Measurements from ENCODE around the gene ATP6V0A1. TPM values are rescaled to one million over a fixed set of nuclear protein-coding genes. Genes with fewer than 3 reads are reported as not detected.

The ATP6V0A1 gene
- total and polyA plus RNA-seq, 4 donors: 44.4 to 203 (median 74.5) TPM

DNA sequence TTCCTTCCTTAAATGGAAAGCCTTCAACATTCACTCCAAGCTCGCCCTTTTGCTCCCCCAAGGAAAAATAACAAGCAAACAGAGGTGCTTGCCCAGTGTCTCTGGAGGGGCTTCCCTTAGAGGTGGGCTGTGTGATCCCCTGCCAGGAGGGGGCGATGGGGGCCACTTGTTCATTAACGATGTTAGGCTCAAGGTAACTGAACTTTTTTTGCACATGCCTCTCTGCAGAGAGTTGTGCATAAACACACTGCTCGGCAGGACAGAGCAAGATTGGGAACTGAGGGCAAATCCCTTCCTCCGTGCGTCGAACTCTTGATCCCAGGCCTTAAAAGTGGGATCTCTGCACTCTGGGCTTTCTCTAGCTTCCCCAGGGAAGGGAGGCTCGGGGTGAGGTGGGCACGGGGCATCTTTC lies 61.9 kb downstream of the ATP6V0A1 start:
- Histone ChIP-seq H3K4me3 (no peak overlapping the region), H3K4me1 (ENCODE audit: control insufficient read depth in 5 of 5, insufficient read depth in 5 of 5, low read length in 5 of 5) (peaks cover 29 to 62% (median 43%) of the 10 kb centered on the region in 5 donors), H3K36me3 (ENCODE audit: control insufficient read depth in 4 of 4, insufficient read depth in 4 of 4, low read length in 4 of 4) (peaks cover 0 to 24% (median 4%) of the 10 kb centered on the region in 4 donors), H3K9ac (ENCODE audit: insufficient read depth in 1 of 2, low read length in 2 of 2) (peak overlapping the region in 1 of 2 donors; percentile 27), H3K27ac (ENCODE audit: low read depth in 1 of 2, low read length in 1 of 2) (peak overlapping the region; percentile 84 to 95), H3K9me3 (ENCODE audit: control insufficient read depth in 4 of 4, insufficient read depth in 3 of 4, low read length in 3 of 4) (no peaks in the 10 kb centered on the region), H3K27me3 (ENCODE audit: control insufficient read depth in 3 of 3, insufficient read depth in 3 of 3, low read length in 2 of 3) (no peaks in the 10 kb centered on the region)
- WGBS, 2 donors: 42 to 57% methylated on average over 9 of the region's 9 CpGs
- ATAC-seq (ENCODE audit: insufficient read depth, low FRiP score): no peak
- no peak for DNase-seq
- TF ChIP-seq, protein P1, sequence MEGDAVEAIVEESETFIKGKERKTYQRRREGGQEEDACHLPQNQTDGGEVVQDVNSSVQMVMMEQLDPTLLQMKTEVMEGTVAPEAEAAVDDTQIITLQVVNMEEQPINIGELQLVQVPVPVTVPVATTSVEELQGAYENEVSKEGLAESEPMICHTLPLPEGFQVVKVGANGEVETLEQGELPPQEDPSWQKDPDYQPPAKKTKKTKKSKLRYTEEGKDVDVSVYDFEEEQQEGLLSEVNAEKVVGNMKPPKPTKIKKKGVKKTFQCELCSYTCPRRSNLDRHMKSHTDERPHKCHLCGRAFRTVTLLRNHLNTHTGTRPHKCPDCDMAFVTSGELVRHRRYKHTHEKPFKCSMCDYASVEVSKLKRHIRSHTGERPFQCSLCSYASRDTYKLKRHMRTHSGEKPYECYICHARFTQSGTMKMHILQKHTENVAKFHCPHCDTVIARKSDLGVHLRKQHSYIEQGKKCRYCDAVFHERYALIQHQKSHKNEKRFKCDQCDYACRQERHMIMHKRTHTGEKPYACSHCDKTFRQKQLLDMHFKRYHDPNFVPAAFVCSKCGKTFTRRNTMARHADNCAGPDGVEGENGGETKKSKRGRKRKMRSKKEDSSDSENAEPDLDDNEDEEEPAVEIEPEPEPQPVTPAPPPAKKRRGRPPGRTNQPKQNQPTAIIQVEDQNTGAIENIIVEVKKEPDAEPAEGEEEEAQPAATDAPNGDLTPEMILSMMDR (IDR thresholded peaks at IDR 0.05; ENCODE audit: control extremely low read depth, extremely low read depth): no peak

DNA sequence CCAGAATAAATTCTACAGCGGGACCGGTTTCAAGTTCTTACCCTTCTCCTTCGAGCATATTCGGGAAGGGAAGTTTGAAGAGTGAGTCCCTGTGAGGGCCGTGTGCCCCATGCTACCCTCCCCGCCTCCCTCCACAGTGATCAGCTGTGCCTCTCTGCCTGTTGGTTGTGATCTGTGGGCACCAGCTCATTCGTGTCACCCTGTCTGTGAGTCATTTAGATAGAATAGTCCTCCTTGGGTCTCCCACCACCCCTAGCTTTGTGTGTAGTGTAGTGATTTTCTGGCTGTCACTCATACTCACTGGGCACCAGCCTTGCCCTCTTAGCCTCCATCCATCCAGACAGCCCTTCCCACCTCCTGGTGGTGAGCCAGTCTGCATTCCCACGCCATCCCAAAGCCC lies 62.4 kb downstream of the ATP6V0A1 start:
- H3K9ac ChIP-seq (ENCODE audit: insufficient read depth in 1 of 2, low read length in 2 of 2): peak overlapping the region in 1 of 2 donors; percentile 27

DNA sequence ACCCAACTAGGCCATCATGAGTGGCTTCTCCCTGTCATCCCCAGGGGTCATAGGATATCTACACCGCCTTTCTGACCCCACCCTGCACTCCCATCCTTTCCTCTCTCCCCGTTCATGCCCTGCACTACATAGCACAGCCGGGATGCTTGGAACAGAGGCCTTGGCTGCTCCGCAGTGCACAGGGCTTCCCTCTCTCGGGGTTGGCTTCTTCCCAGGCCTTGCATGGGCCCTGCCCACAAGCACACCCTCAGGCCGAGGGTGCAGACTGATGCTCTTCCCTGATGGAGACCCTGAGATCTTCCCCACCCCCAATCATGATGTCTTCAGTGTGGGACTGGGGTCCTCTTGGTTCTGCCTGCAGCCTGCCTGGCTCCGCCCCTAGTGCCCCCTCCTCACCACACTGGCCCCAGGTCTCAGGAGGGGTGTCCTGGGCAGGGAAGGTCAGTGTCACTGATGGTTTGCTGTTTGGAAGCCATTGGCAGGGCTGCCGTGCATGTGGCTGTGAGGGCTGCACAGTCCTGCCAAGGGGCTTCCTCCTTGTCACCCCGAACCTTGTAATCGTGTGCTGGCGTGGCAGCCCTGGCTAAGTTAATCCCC lies 63.1 kb downstream of the ATP6V0A1 start:
- Histone ChIP-seq H3K27me3 (ENCODE audit: control insufficient read depth in 3 of 3, insufficient read depth in 3 of 3, low read length in 2 of 3) (no peaks in the 10 kb centered on the region), H3K36me3 (ENCODE audit: control insufficient read depth in 4 of 4, insufficient read depth in 4 of 4, low read length in 4 of 4) (peaks cover 0 to 18% (median 2%) of the 10 kb centered on the region in 4 donors), H3K9me3 (ENCODE audit: control insufficient read depth in 4 of 4, insufficient read depth in 3 of 4, low read length in 3 of 4) (no peaks in the 10 kb centered on the region), H3K9ac (ENCODE audit: insufficient read depth in 1 of 2, low read length in 2 of 2) (peak overlapping the region in 1 of 2 donors; percentile 27), H3K27ac (ENCODE audit: low read depth in 1 of 2, low read length in 1 of 2) (peak overlapping the region; percentile 84 to 95), H3K4me3 (no peak overlapping the region), H3K4me1 (ENCODE audit: control insufficient read depth in 5 of 5, insufficient read depth in 5 of 5, low read length in 5 of 5) (peaks cover 29 to 62% (median 43%) of the 10 kb centered on the region in 5 donors)
- 67 to 78% methylated on average over 11 of the region's 11 CpGs for WGBS, 2 donors
- ATAC-seq (ENCODE audit: insufficient read depth, low FRiP score): no peak
- DNase-seq: peak in 1 of 3 donors; percentile 45
- TF ChIP-seq, protein P1 (IDR thresholded peaks at IDR 0.05; ENCODE audit: control extremely low read depth, extremely low read depth): no peak

More for the DNA sequence above, 62.4 kb downstream of the ATP6V0A1 start:
- 61 to 62% methylated on average over 8 of the region's 8 CpGs for WGBS, 2 donors
- Histone ChIP-seq H3K27ac (ENCODE audit: low read depth in 1 of 2, low read length in 1 of 2) (peak overlapping the region; percentile 84 to 95), H3K9me3 (ENCODE audit: control insufficient read depth in 4 of 4, insufficient read depth in 3 of 4, low read length in 3 of 4) (no peaks in the 10 kb centered on the region), H3K27me3 (ENCODE audit: control insufficient read depth in 3 of 3, insufficient read depth in 3 of 3, low read length in 2 of 3) (no peaks in the 10 kb centered on the region), H3K36me3 (ENCODE audit: control insufficient read depth in 4 of 4, insufficient read depth in 4 of 4, low read length in 4 of 4) (peaks cover 0 to 24% (median 3%) of the 10 kb centered on the region in 4 donors), H3K4me3 (no peak overlapping the region), H3K4me1 (ENCODE audit: control insufficient read depth in 5 of 5, insufficient read depth in 5 of 5, low read length in 5 of 5) (peaks cover 29 to 62% (median 43%) of the 10 kb centered on the region in 5 donors)
- no peak for ATAC-seq (ENCODE audit: insufficient read depth, low FRiP score)
- no peak for DNase-seq
- TF ChIP-seq, protein P1 (IDR thresholded peaks at IDR 0.05; ENCODE audit: control extremely low read depth, extremely low read depth): no peak
